Measurements from ENCODE around the gene SPEF2.

GRCh38 chr5:35826554-35826953 lies 208.9 kb downstream of the SPEF2 start:
- TF ChIP-seq CTCF (IDR thresholded peaks at IDR 0.05): no peak
- TF ChIP-seq POLR2A (IDR thresholded peaks at IDR 0.05): no peak
